Naive thymus-derived CD4-positive, alpha-beta T cell (primary cell): Measurements from ENCODE around the gene FEM1C. TPM values are rescaled to one million over a fixed set of nuclear protein-coding genes. Genes with fewer than 3 reads are reported as not detected.

ENCODE experiments used
- ATAC-seq: fragments of 150-1000 bp; cut with Tn5 transposase; 2 replicates; pipeline ENCODE4 v1.10.0; 2021; ENCODE audit warnings: mild to moderate bottlenecking, moderate library complexity
- CTCF ChIA-PET: fragments of 350-600 bp; sonication (Branson Sonifier 250); formaldehyde crosslinking; loops from one replicate; lab custom pipeline; 2021; ENCODE audit warnings: antibody characterized with exemption; lab: Charles Lee
- POLR2A ChIA-PET: fragments of 350-600 bp; sonication (Branson Sonifier 250); formaldehyde crosslinking; loops from one replicate; lab custom pipeline; 2021; ENCODE audit warnings: antibody characterized with exemption, inconsistent platforms; lab: Charles Lee
- DNase-seq, 9 donors: peaks; one replicate each; pipeline versions ENCODE4 v3.0.0 to v3.0.0-alpha.2; 2020 to 2022; ENCODE audit warnings: mixed read lengths in 1 of 9
- H3K27ac ChIP-seq: one replicate; pipeline ENCODE4 v1.7.0; 2013; ENCODE audit warnings: mild to moderate bottlenecking, low read depth, low read length, moderate library complexity
- H3K27me3 ChIP-seq, 2 donors: one replicate each; pipeline ENCODE4 v1.7.0; 2013; ENCODE audit warnings: low read length in 2 of 2, mild to moderate bottlenecking in 2 of 2, moderate library complexity in 2 of 2; ENCODE audit not compliant: control insufficient read depth in 2 of 2, insufficient read depth in 2 of 2
- H3K36me3 ChIP-seq, 3 experiments: 1 replicate in 2 of 3; 2 replicates in 1 of 3; pipeline ENCODE4 v1.7.0; 2013; ENCODE audit warnings: low read length in 3 of 3, mild to moderate bottlenecking in 3 of 3, moderate library complexity in 1 of 3; ENCODE audit not compliant: insufficient read depth in 3 of 3, control insufficient read depth in 2 of 3
- H3K4me1 ChIP-seq, 2 donors: one replicate each; pipeline ENCODE4 v1.7.0; 2013; ENCODE audit warnings: low read length in 2 of 2, mild to moderate bottlenecking in 2 of 2, moderate library complexity in 1 of 2; ENCODE audit not compliant: control insufficient read depth in 2 of 2, insufficient read depth in 2 of 2
- H3K4me3 ChIP-seq: 2 replicates; pipeline ENCODE4 v1.7.0; 2013; ENCODE audit warnings: mild to moderate bottlenecking, low read length
- H3K9me3 ChIP-seq, 3 experiments: 1 replicate in 2 of 3; 2 replicates in 1 of 3; pipeline ENCODE4 v1.7.0; 2013; ENCODE audit warnings: low read length in 3 of 3; ENCODE audit not compliant: control insufficient read depth in 2 of 3
- H3K27ac Mint-ChIP-seq, 9 donors: one replicate each; pipeline ENCODE4 v1.8.0; 2020 to 2022; ENCODE audit warnings: mixed read lengths in 9 of 9, mild to moderate bottlenecking in 8 of 9, moderate library complexity in 5 of 9, inconsistent platforms in 2 of 9
- H3K27me3 Mint-ChIP-seq, 5 donors: one replicate each; pipeline ENCODE4 v1.8.0; 2021 to 2022; ENCODE audit warnings: mixed read lengths in 5 of 5, mild to moderate bottlenecking in 1 of 5
- H3K36me3 Mint-ChIP-seq, 5 donors: one replicate each; pipeline ENCODE4 v1.8.0; 2020 to 2022; ENCODE audit warnings: mixed read lengths in 5 of 5, mild to moderate bottlenecking in 3 of 5, inconsistent platforms in 1 of 5
- H3K4me1 Mint-ChIP-seq, 7 donors: one replicate each; pipeline ENCODE4 v1.8.0; 2020 to 2022; ENCODE audit warnings: mixed read lengths in 7 of 7, mild to moderate bottlenecking in 3 of 7, inconsistent platforms in 1 of 7
- H3K4me3 Mint-ChIP-seq, 10 donors: one replicate each; pipeline ENCODE4 v1.8.0; 2020 to 2022; ENCODE audit warnings: mild to moderate bottlenecking in 10 of 10, mixed read lengths in 10 of 10, moderate library complexity in 6 of 10, inconsistent platforms in 2 of 10
- H3K9me3 Mint-ChIP-seq, 11 donors: one replicate each; pipeline ENCODE4 v1.8.0; 2020 to 2022; ENCODE audit warnings: mixed read lengths in 11 of 11, mild to moderate bottlenecking in 4 of 11, inconsistent platforms in 1 of 11, moderate library complexity in 1 of 11
- intact Hi-C, 2 donors: fragments of 100-400 bp; cut with micrococcal nuclease; formaldehyde crosslinking; loops; one replicate each; pipeline ENCODE4 v1.15.1; 2023
- polyA plus RNA-seq, 2 donors: library from polyadenylated mRNA; unstranded; fragments of 300-500 nt; fragmentation: Illumina TruSeq; gene quantifications; one replicate each; pipeline ENCODE4 v1.2.3, GENCODE V29; 2021
- total RNA-seq, 6 experiments: library from RNA in 5 of 6; stranded (reverse) in 5 of 6; gene quantifications; 1 replicate in 5 of 6; 2 replicates in 1 of 6; pipeline ENCODE4 v1.2.3 and lab custom pipeline; 2021 to 2026

Gene FEM1C
- total and polyA plus RNA-seq, 7 experiments from 2014 or later = 2.0 to 33.1 (median 15.0) TPM

- DNase-seq = no peak
- Histone ChIP-seq H3K27me3 (peaks cover 0 to 3% of the 10 kb centered on the region in 2 donors), H3K36me3 (no peaks in the 10 kb centered on the region), H3K27ac (no peak overlapping the region), H3K9me3 (no peaks in the 10 kb centered on the region), H3K4me3 (no peak overlapping the region), H3K4me1 (no peaks in the 10 kb centered on the region)
- H3K27ac Mint-ChIP-seq = no peak overlapping the region
- ChIA-PET POLR2A (no interaction called here), CTCF (no interaction called here)
- no peak for ATAC-seq
- no peaks in the 10 kb centered on the region for H3K36me3 Mint-ChIP-seq
- H3K4me3 Mint-ChIP-seq = no peak overlapping the region
- peaks cover 21 to 44% (median 39%) of the 10 kb centered on the region in 5 donors for H3K27me3 Mint-ChIP-seq
- peaks cover 0 to 3% (median 0%) of the 10 kb centered on the region in 7 donors for H3K4me1 Mint-ChIP-seq
- intact Hi-C loops = no loop called here
- H3K9me3 Mint-ChIP-seq = peaks cover 0 to 2% (median 0%) of the 10 kb centered on the region in 11 donors
Observed at GRCh38 chr5:115475788-115476187, 68.8 kb downstream of the FEM1C start.

- Mint-ChIP-seq H3K36me3 (no peaks in the 10 kb centered on the region), H3K27ac (no peak overlapping the region), H3K27me3 (peaks cover 11 to 22% (median 19%) of the 10 kb centered on the region in 5 donors), H3K4me3 (no peak overlapping the region), H3K9me3 (no peaks in the 10 kb centered on the region), H3K4me1 (peaks cover 0 to 5% (median 0%) of the 10 kb centered on the region in 7 donors)
- intact Hi-C loops = no loop called here
- no peaks in the 10 kb centered on the region for H3K9me3 ChIP-seq
- no peak overlapping the region for H3K4me3 ChIP-seq
- no peak overlapping the region for H3K27ac ChIP-seq
- POLR2A ChIA-PET = no interaction called here
- H3K36me3 ChIP-seq = no peaks in the 10 kb centered on the region
- DNase-seq = no peak
- H3K4me1 ChIP-seq = no peaks in the 10 kb centered on the region
- peak; percentile 18 for ATAC-seq
- CTCF ChIA-PET = interaction anchor here (0.6 kb wide), 1 partner anchor 92 kb away, joined by 6 read pairs; no protein-coding TSS in a partner anchor
- H3K27me3 ChIP-seq = no peaks in the 10 kb centered on the region
Observed at GRCh38 chr5:115472271-115473025, 72.1 kb downstream of the FEM1C start.

GRCh38 chr5:115471345-115472063, 73.1 kb downstream of the FEM1C start:
- H3K4me3 Mint-ChIP-seq = no peak overlapping the region
- H3K9me3 ChIP-seq = no peaks in the 10 kb centered on the region
- H3K4me1 Mint-ChIP-seq = peaks cover 0 to 5% (median 0%) of the 10 kb centered on the region in 7 donors
- POLR2A ChIA-PET = no interaction called here
- CTCF ChIA-PET = no interaction called here
- ATAC-seq (no peak), DNase-seq (no peak)
- H3K36me3 Mint-ChIP-seq = no peaks in the 10 kb centered on the region
- no peak overlapping the region for H3K4me3 ChIP-seq
- no peak overlapping the region for H3K27ac ChIP-seq
- H3K4me1 ChIP-seq = no peaks in the 10 kb centered on the region
- H3K27me3 ChIP-seq = no peaks in the 10 kb centered on the region
- H3K27ac Mint-ChIP-seq = no peak overlapping the region
- H3K9me3 Mint-ChIP-seq = no peaks in the 10 kb centered on the region
- peaks cover 3 to 23% (median 17%) of the 10 kb centered on the region in 5 donors for H3K27me3 Mint-ChIP-seq
- no peaks in the 10 kb centered on the region for H3K36me3 ChIP-seq
- intact Hi-C loops = no loop called here

- Histone ChIP-seq H3K9me3 (no peaks in the 10 kb centered on the region), H3K4me1 (no peaks in the 10 kb centered on the region), H3K27ac (no peak overlapping the region), H3K4me3 (no peak overlapping the region), H3K27me3 (no peaks in the 10 kb centered on the region), H3K36me3 (no peaks in the 10 kb centered on the region)
- ATAC-seq (no peak), DNase-seq (no peak)
- intact Hi-C loops = no loop called here
- Mint-ChIP-seq H3K36me3 (no peaks in the 10 kb centered on the region), H3K4me1 (peaks cover 0 to 5% (median 0%) of the 10 kb centered on the region in 7 donors), H3K27me3 (peaks cover 3 to 26% (median 13%) of the 10 kb centered on the region in 5 donors), H3K4me3 (no peak overlapping the region), H3K27ac (no peak overlapping the region), H3K9me3 (no peaks in the 10 kb centered on the region)
- ChIA-PET POLR2A (no interaction called here), CTCF (no interaction called here)
Observed at GRCh38 chr5:115470921-115471320, 73.7 kb downstream of the FEM1C start.

Other genes with a start within 250 kb of the FEM1C start
- 1 to 10 TPM in 4 of 5 experiments, under 1 TPM in 1; 0.51 to 8.5 (median 3.9) TPM for gene CCDC112, start 248.1 kb downstream of the FEM1C start, total RNA-seq
- 1 to 10 TPM; 2.7 to 3.6 TPM for gene CCDC112, start 248.1 kb downstream of the FEM1C start, polyA plus RNA-seq
- gene TICAM2, start 57.7 kb upstream of the FEM1C start, total RNA-seq = 1 to 10 TPM in 4 of 5 experiments, under 1 TPM in 1; 0.93 to 3.7 (median 1.9) TPM
- gene TICAM2, start 57.7 kb upstream of the FEM1C start, polyA plus RNA-seq = under 1 TPM; 0.14 to 0.60 TPM
- gene TMED7, start 81.3 kb upstream of the FEM1C start, total RNA-seq = 10 to 100 TPM; 41.7 to 58.0 (median 47.5) TPM
- 10 to 100 TPM; 31.5 to 42.9 TPM for gene TMED7, start 81.3 kb upstream of the FEM1C start, polyA plus RNA-seq